Suppressor macrophage treated with lipopolysaccharide for 1 hour (primary cell): ENCODE results near the gene SLC11A1.
A peak's percentile ranks its signal among the peaks of the same experiment; 100 is the strongest.

Experiments used
- DNase-seq, 3 donors: peaks; one replicate each; pipeline ENCODE4 v3.0.0-alpha.2; 2020 to 2022

SLC11A1 gene

GRCh38 chr2:218366621-218367414, 15.3 kb upstream of the SLC11A1 start:
- DNase-seq = no peak

DNA sequence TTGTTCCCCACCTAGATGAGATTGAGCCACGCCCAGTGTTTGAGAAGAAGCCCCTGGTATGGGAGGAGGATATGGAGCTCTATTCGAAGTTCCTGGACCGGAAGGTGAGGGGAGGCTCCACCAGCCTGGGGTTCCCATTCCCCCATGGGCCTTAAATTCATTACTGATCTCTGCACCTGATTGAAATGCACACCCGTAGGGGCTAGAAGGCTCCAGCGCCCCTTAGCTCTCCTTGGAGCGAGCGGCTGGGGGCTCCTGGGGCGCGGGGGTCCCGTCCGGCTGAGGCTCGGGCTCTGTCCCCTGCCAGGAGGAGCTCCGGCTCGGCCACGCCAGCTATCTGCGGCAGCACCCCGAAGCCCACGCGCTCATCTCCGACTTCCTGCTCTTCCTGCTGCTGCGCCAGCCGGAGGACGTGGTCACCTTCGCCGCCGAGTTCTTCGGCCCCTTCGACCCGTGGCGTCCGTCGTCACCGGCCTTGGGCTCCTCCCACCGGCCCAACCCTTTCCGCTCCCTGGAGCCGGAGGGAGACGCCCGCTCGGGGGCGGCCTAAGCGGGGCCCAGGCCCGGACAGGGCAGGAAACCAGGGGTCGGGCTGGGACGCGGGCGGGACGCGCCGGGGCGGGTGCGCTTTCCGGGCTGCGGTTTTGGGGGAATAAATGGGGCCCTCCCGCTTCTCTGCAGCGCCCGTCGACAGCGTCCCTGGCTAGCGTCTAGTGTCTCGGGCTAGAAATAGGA, 14.5 kb upstream of the SLC11A1 start:
- DNase-seq = peak; percentile 96 to 98 (median 98)

GRCh38 chr2:218368150-218368528, 13.9 kb upstream of the SLC11A1 start:
- no peak for DNase-seq

- DNase-seq = peak; percentile 26 to 43 (median 33)
These were observed 13.4 kb upstream of the SLC11A1 start for GRCh38 chr2:218368621-218369153.

GRCh38 chr2:218369330-218369729, 12.7 kb upstream of the SLC11A1 start:
- DNase-seq = peak; percentile 41 to 48 (median 42)

- peak; percentile 90 to 99 (median 95) for DNase-seq
These were observed 11.5 kb upstream of the SLC11A1 start for GRCh38 chr2:218370410-218371063.

- DNase-seq = peak in 2 of 3 donors; percentile 46 to 47
These were observed 10.1 kb upstream of the SLC11A1 start for GRCh38 chr2:218371983-218372350.

GRCh38 chr2:218374795-218375194, 7.3 kb upstream of the SLC11A1 start:
- peak in 1 of 3 donors; percentile 7 for DNase-seq

DNA sequence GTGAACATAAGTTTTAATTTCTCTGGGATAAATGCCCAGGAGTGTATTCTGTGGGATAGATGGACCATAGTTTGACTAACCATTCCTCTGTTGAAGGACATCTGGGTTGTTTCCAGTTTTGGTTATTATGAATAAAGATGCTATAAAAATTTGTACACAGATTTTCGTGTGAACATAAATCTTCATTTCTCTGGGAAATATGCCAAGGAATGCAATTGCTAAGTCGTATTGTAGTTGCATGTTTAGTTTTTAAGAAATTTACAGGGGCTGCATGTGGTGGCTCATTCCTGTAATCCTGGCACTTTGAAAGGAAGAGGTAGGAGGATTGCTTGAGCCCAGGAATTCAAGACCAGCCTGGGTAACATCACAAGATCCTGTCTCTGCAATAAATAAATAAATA, 6.9 kb upstream of the SLC11A1 start:
- DNase-seq = peak in 1 of 3 donors; percentile 17

DNA sequence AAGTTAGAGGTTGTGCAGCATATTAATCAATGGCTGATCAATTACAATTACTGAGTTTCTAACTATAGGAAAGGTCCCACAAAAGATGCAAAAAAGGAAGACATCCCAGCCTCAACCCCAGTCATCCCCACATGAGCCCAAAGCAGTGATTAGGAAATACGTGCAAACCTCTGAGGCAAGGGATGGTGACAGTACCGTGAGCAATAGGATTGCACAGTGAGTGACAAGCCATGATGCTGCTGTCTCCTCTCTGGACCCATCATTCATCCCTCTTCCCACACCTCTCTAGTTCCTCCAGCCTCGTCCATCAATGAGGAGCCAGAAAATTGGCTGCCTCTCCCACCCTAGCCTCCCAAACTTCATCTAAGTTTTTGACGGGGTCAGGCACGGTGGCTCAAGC, 4.0 kb upstream of the SLC11A1 start:
- peak; percentile 86 to 94 (median 91) for DNase-seq

DNA sequence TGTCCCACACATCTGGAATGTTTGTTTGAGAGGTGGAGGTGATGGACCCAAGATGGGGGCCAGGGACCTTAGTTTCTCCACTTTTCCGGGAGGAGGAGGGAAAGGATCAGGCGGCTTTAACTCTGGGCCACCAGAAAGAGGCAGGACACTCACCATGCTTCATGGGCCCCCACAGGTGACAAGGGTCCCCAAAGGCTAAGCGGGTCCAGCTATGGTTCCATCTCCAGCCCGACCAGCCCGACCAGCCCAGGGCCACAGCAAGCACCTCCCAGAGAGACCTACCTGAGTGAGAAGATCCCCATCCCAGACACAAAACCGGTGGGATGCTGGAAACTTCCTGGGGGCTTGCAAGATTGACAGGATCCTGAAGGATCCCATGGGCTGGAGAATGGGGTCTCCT, 712 bp downstream of the SLC11A1 start:
- no peak for DNase-seq

- peak in 2 of 3 donors; percentile 60 to 62 for DNase-seq
These were observed 1.9 kb downstream of the SLC11A1 start for GRCh38 chr2:218383892-218384519.

DNA sequence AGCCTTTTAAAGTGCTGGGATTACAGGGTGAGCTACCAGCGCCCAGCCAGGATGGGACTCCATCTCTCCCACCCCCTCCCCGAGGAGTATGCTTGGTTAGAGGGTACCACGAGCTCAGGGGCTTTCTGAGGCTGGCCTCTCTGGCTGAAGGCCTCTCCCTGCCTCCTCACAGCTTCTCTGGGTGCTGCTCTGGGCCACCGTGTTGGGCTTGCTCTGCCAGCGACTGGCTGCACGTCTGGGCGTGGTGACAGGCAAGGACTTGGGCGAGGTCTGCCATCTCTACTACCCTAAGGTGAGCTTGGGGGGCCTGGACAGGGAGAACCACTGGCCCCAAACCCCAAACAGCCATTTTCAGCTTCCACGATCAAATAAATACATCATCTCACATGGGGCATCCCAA, 2.9 kb downstream of the SLC11A1 start:
- DNase-seq = no peak

DNA sequence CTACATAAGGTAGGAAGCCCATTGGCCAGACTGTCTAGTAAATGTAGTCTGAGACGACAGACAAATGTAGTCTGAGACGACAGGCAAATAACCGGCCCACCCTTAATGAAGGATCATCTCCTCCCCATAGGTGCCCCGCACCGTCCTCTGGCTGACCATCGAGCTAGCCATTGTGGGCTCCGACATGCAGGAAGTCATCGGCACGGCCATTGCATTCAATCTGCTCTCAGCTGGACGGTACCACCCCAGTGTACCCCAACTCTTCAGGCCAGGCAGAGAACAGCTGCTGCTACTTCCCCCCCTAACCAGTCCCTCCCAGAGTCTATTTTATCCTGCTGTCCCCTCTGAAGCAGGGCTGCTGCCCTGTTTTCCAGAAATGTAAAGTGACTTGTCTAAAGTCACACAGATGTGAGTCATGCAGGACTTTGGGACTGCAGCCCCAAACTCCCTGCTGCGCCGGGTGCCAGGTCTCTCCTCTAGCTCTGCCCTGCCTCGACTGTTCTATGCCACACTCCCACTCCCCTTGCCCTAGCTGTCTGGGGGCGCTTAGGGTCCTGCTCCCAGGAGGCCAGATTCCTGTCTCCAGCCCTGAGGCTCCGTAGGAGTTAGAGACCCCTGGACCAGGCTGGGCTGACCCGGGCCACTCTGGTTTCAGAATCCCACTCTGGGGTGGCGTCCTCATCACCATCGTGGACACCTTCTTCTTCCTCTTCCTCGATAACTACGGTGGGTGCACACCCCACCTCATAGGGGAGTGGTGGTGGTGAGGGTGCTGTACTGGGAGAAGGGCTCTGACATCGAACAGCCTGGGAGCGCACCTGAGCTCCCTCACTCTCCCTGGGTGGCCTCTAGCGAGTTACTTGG, 4.7 kb downstream of the SLC11A1 start:
- peak; percentile 62 to 74 (median 64) for DNase-seq

GRCh38 chr2:218387369-218388194, 5.5 kb downstream of the SLC11A1 start:
- peak; percentile 74 to 83 (median 75) for DNase-seq

GRCh38 chr2:218389333-218390150, 7.5 kb downstream of the SLC11A1 start:
- DNase-seq = peak in 1 of 3 donors; percentile 8

- peak in 1 of 3 donors; percentile 8 for DNase-seq
These were observed 9.1 kb downstream of the SLC11A1 start for GRCh38 chr2:218391202-218391601.

- DNase-seq = peak in 1 of 3 donors; percentile 7
These were observed 10.4 kb downstream of the SLC11A1 start for GRCh38 chr2:218392459-218392858.

DNA sequence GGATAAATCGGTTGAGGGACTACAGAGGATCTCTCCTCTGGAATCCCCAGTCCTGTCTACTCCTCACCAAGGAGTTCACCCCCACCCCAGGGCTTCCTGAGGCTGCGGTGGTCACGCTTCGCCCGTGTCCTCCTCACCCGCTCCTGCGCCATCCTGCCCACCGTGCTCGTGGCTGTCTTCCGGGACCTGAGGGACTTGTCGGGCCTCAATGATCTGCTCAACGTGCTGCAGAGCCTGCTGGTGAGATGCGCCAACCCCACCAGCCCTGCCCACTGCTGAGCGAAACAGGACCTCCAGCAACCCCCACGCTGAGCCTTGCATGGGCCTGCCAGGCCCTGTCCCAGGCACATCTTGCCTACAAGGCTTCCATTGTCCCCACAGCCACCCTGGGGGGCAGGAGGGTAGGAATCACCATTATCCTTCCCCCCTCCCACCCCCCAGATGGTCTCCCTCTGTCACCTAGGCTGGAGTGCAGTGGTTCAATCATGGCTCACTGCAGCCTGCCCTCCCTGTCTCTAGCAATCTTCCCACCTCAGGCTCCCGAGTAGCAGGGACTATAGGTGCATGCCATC, 10.9 kb downstream of the SLC11A1 start:
- DNase-seq = peak in 1 of 3 donors; percentile 11
